Fibroblast of mammary gland (primary cell): ENCODE data around the gene SPNS3.

Experiments
- DNase-seq: peaks from one replicate; pipeline ENCODE4 v3.0.0-alpha.2; 2010; ENCODE audit warnings: low read depth
- H3K4me3 ChIP-seq: 2 replicates; pipeline ENCODE4 v1.5.1; 2011; ENCODE audit warnings: low read depth, mild to moderate bottlenecking, low read length, moderate library complexity; ENCODE audit not compliant: control insufficient read depth
- CTCF ChIP-seq: conservative IDR thresholded peaks from 2 replicates; pipeline ENCODE4 v1.5.1; 2011; ENCODE audit warnings: low read depth, low read length, inconsistent platforms; ENCODE audit not compliant: control insufficient read depth, insufficient read depth

The SPNS3 gene

GRCh38 chr17:4480929-4481898 is 47.5 kb downstream of the SPNS3 start:
- no peak for TF ChIP-seq CTCF
- H3K4me3 ChIP-seq = no peak overlapping the region
- no peak for DNase-seq

GRCh38 chr17:4482338-4483011 is 48.7 kb downstream of the SPNS3 start:
- no peak for DNase-seq
- TF ChIP-seq CTCF = no peak
- H3K4me3 ChIP-seq = no peak overlapping the region

- H3K4me3 ChIP-seq = no peak overlapping the region
- TF ChIP-seq CTCF = no peak
- no peak for DNase-seq
These were observed 49.5 kb downstream of the SPNS3 start for GRCh38 chr17:4483012-4483840.

- DNase-seq = no peak
- TF ChIP-seq CTCF = no peak
- H3K4me3 ChIP-seq = no peak overlapping the region
These were observed 52.2 kb downstream of the SPNS3 start for GRCh38 chr17:4485676-4486646.

GRCh38 chr17:4487296-4487695 is 53.6 kb downstream of the SPNS3 start:
- TF ChIP-seq CTCF = no peak
- H3K4me3 ChIP-seq = no peak overlapping the region
- no peak for DNase-seq
